AG04449 (cell line): ENCODE measurements around the gene ZBTB16.

Experiments
- CTCF ChIA-PET: fragments of 350-600 bp; formaldehyde crosslinking; extraction: SDS; loops from one replicate; lab custom pipeline; 2021; ENCODE audit warnings: antibody characterized with exemption; lab: Yijun Ruan, JAX
- POLR2A ChIA-PET: fragments of 400-600, 350-600 bp; formaldehyde crosslinking; extraction: SDS; loops from one replicate; lab custom pipeline; 2020; ENCODE audit warnings: antibody characterized with exemption, inconsistent platforms; lab: Yijun Ruan, JAX
- DNase-seq: peaks from one replicate; pipeline ENCODE4 v3.0.0-alpha.2; 2010; ENCODE audit warnings: low read depth, low spot score
- H3K4me3 ChIP-seq: 2 replicates; pipeline ENCODE4 v1.5.1; 2011; ENCODE audit warnings: low read depth, mild to moderate bottlenecking, control low read depth, low read length
- TF ChIP-seq, protein P1 (sequence below): IDR thresholded peaks from one replicate; pipeline ENCODE4 v1.5.1; 2011; ENCODE audit warnings: mild to moderate bottlenecking, moderate library complexity, low read length, control low read depth, inconsistent platforms; ENCODE audit not compliant: insufficient read depth; ENCODE audit errors: missing control alignments

Gene ZBTB16

DNA sequence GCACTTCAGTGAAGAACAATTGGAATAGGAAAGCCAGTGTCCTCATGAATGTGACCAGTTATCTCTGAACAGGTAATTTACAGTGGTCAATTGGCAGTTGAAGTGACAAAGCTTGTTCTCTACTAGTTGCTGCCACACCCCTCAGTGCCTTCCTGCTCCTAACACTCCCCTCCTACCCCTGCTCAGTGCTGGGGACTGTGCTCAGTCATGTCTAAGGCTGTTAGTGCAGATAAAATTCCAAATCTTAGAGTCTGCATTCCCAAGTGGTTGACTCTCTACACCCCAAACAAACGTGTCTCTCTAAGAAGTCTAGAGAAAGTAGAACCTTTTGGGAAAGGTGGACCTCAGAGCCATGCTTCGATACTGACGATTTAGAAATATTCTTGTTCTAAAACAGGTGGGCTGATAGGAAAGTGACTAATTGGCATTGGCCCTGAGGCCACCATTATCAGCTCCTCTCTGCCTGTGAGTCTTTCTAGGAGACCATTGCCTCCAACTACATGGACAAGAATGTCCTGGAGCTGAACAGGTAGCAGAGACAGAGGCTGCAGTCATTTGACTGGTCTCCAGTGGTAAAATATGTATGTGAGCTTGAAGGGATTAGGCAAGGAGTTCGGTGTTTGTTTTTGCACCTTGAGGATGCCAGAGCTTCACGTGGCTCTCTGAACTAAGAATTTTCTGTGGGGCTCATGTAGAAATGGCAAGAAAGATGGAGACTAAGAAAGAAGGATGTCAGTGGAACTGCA, 214.6 kb downstream of the ZBTB16 start:
- ChIA-PET POLR2A (no interaction called here), CTCF (interaction anchor here (10.5 kb wide), 1 partner anchor 11 kb away, joined by 91 read pairs; no protein-coding TSS in a partner anchor)
- no peak for DNase-seq
- TF ChIP-seq, protein P1, sequence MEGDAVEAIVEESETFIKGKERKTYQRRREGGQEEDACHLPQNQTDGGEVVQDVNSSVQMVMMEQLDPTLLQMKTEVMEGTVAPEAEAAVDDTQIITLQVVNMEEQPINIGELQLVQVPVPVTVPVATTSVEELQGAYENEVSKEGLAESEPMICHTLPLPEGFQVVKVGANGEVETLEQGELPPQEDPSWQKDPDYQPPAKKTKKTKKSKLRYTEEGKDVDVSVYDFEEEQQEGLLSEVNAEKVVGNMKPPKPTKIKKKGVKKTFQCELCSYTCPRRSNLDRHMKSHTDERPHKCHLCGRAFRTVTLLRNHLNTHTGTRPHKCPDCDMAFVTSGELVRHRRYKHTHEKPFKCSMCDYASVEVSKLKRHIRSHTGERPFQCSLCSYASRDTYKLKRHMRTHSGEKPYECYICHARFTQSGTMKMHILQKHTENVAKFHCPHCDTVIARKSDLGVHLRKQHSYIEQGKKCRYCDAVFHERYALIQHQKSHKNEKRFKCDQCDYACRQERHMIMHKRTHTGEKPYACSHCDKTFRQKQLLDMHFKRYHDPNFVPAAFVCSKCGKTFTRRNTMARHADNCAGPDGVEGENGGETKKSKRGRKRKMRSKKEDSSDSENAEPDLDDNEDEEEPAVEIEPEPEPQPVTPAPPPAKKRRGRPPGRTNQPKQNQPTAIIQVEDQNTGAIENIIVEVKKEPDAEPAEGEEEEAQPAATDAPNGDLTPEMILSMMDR, result no peak
- no peak overlapping the region for H3K4me3 ChIP-seq

DNA sequence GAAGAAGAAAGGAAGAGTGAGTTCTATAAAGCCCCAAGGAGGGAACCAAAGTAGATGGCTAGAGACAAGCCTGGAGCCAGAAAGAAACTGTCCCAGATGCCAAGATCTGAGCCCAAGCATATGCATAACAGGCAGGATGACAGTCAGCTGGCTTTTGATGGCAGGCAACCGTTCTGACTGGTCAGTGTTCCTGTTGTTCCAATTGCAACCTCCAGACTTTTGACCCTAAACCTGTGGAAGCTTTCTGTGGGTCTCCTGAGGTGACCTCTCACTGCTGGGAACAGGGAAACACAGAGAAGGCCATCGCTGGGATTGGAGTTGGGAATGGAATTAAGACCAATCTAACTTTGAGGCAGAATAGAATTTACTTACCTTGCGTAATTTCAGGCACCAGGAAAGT, 215.1 kb downstream of the ZBTB16 start:
- TF ChIP-seq, protein P1, result no peak
- DNase-seq, result no peak
- CTCF ChIA-PET, result interaction anchor here (10.5 kb wide), 1 partner anchor 11 kb away, joined by 91 read pairs; no protein-coding TSS in a partner anchor
- no peak overlapping the region for H3K4me3 ChIP-seq
- POLR2A ChIA-PET, result no interaction called here

DNA sequence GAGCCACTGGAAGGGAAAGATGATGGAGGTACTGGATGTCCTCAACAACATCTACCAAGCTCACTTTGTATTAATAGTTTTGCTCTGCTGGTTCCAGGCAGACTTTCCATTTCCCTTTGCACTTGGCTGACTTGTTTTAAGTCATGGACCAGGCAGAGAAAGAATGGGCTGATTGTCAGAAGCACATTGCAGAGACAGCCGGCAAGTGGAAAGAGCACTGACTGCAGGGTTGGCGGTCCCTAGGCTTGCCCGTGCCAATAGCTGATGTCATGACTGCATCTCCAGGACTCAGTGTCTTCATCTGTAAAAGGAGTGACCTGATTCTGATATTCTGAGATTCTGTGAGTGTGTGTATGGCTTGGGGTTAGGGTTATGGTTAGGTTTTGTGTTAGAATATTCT, 215.8 kb downstream of the ZBTB16 start:
- CTCF ChIA-PET, result interaction anchor here (10.5 kb wide), 1 partner anchor 12 kb away, joined by 91 read pairs; no protein-coding TSS in a partner anchor
- H3K4me3 ChIP-seq, result no peak overlapping the region
- POLR2A ChIA-PET, result no interaction called here
- DNase-seq, result no peak
- TF ChIP-seq, protein P1, result no peak

- TF ChIP-seq, protein P1, result no peak
- POLR2A ChIA-PET, result no interaction called here
- CTCF ChIA-PET, result interaction anchor here (10.5 kb wide), 1 partner anchor 13 kb away, joined by 91 read pairs; no protein-coding TSS in a partner anchor
These were observed 216.6 kb downstream of the ZBTB16 start for GRCh38 chr11:114276077-114276476.

DNA sequence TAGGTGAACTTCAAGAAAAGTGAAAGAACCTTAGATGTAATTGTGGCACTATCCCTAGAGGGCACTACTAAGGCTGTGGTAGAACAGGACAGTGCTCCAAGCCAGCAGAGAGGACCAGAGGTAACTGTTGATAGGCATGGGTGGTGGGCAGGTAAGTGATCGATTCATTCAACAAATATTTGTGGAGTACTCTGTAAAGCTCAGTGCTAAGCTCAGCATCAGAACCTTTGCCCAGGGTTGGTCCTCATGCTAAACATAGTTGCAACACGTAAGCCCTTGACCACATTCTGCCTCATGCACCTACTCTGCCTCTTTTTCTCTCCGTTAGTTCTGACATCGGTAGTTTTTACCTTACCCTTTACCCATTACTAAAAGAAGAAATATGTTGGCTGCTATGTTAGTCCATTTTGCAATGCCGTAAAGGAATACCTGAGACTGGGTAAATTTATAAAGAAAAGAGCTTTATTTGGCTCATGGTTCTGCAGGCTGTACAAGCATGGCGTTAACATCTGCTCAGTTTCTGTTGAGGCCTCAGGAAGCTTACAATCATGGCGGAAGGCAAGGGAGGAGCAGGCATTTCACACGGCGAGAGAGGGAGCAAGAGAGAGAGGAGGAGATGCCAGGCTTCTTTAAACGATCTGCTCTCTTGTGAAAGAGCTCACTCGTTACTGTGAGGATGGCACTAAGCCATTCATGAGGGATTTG, 218.3 kb downstream of the ZBTB16 start:
- POLR2A ChIA-PET, result no interaction called here
- TF ChIP-seq, protein P1, result no peak
- H3K4me3 ChIP-seq, result no peak overlapping the region
- CTCF ChIA-PET, result interaction anchor here (0.9 to 10.5 kb wide), 5 partner anchors 9 to 382 kb away, joined by 3 to 91 read pairs (median 3); no protein-coding TSS in a partner anchor
- DNase-seq, result no peak

More at GRCh38 chr11:114276077-114276476, 216.6 kb downstream of the ZBTB16 start:
- no peak for DNase-seq
- H3K4me3 ChIP-seq, result no peak overlapping the region
